ENCODE data around the gene XPC.
"Not testable (repeated sequence)": the region's sequence is repeated elsewhere in the genome, so short reads cannot be mapped to it uniquely, and the experiment has no call there.

The XPC gene

DNA sequence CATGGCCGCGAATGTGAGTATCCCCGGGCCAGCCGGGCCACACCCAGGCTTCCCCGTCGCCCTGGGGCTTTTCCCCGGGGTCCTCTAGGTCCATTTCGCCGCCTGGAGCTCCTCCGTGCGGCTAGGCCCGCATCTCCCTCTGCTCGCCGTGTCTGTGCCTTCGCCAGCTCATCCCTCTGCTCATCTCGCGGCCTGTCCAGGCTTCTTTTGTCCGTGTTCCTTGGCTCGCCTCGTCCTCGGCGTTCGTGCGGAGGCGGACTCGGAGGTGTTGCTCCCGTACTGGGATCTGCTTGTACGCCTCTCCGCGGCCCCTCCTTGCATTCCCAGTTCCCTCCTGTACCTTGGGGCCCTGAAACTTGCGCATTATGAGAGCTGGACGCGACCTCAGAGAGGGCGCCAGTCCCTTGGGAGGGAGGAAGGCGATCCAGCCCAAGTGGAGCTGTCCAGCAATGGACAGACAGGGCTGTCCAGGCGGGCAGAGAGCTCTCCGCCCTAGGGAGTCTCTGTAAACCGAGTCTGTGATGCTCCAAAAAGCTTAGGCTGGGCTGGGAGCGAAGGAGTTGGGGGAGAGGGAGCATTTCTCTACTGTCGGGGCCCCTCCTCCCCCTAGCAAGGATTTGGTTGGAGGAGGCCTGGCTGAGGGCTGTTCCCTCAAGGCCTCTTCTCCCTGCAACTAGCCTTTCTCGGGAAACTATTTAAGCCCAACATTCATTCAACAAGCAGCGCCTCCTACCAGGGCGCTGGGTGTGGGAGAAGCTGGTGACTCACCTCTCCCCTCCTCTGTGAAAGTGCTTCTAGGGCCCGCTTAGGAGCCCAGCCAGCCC, 53.0 kb downstream of the XPC start:
- peaks cover 27% of the 10 kb centered on the region for H3K4me1 ChIP-seq (ENCODE audit: control insufficient read depth, insufficient read depth, low read length)

DNA sequence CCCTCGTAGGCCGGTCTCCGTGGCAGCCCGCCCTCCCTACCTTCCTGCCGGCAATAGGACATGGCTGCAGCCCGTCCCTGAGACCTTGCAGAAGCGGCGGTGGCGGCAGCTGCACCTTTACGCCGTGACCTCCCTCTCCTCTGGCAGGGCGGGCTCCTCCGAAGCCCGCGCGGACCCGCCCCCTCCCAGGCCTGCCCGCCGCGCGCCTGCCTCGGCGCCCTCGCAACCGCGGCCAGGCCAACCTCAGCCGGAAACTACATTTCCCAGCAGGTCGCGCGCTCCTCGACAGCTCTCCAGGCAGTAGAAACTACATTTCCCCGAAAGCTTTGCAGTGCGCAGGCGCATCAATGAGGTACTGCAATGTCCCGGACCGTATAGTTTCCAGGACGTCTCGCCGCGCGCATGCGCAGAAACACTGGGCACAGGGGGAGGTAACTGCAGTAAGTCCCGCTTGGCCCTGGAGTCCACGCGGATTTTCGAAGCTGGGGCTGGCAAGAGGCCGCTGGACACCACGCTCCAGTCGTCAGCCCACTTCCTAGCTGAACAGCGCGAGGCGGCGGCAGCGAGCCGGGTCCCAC, 53.7 kb downstream of the XPC start, which contains the start of the genes CHCHD4 and TMEM43:
CHCHD4 (minus strand) TSS at position 256 of the 578 bp plus-strand sequence; CDS start at position 62, 194 bp downstream.
TMEM43 (plus strand) TSS at position 438 of the 578 bp plus-strand sequence. CDS start 142 bp downstream, outside the sequence.
- peaks cover 5% of the 10 kb centered on the region for H3K36me3 ChIP-seq (ENCODE audit: control insufficient read depth, insufficient read depth, low read length)
- H3K4me1 ChIP-seq (ENCODE audit: control insufficient read depth, insufficient read depth, low read length), result peaks cover 27% of the 10 kb centered on the region
- H3K4me3 ChIP-seq (ENCODE audit: low read length), result peak within 1 kb of the TSS; percentile 95
- H3K9me3 ChIP-seq (ENCODE audit: control insufficient read depth, low read length), result no peaks in the 10 kb centered on the region
- H3K27me3 ChIP-seq (ENCODE audit: control insufficient read depth, insufficient read depth, low read length), result no peaks in the 10 kb centered on the region
- peak within 1 kb of the TSS; percentile 89 for H3K9ac ChIP-seq (ENCODE audit: low read length)

More for the DNA sequence above, 53.0 kb downstream of the XPC start:
- Histone ChIP-seq H3K27me3 (ENCODE audit: control insufficient read depth, insufficient read depth, low read length) (no peaks in the 10 kb centered on the region), H3K9ac (ENCODE audit: low read length) (peak overlapping the region; percentile 89), H3K36me3 (ENCODE audit: control insufficient read depth, insufficient read depth, low read length) (peaks cover 5% of the 10 kb centered on the region), H3K4me3 (ENCODE audit: low read length) (peak overlapping the region; percentile 95), H3K9me3 (ENCODE audit: control insufficient read depth, low read length) (no peaks in the 10 kb centered on the region)

DNA sequence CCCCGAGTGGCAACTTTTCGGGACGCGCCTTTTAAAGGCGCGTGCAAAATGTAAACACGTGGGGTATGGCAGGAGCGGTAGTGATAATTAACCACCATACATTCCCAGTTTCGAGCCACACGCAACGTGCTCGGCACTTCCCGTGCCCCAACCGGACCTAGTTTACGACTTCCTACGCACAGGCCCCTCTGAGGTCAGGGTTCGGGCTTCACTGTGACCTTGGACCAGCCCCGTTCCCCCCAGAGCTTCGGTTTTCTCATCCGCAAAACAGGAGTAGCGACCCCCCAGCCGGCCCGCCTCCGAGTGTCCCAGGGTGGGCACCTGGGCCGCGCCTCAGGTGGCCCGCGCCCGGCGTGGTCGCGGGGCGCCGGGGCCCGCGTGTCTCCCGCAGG, 54.2 kb downstream of the XPC start:
- no peaks in the 10 kb centered on the region for H3K9me3 ChIP-seq (ENCODE audit: control insufficient read depth, low read length)
- H3K27me3 ChIP-seq (ENCODE audit: control insufficient read depth, insufficient read depth, low read length), result no peaks in the 10 kb centered on the region
- peaks cover 27% of the 10 kb centered on the region for H3K4me1 ChIP-seq (ENCODE audit: control insufficient read depth, insufficient read depth, low read length)
- peaks cover 5% of the 10 kb centered on the region for H3K36me3 ChIP-seq (ENCODE audit: control insufficient read depth, insufficient read depth, low read length)
- peak overlapping the region; percentile 89 for H3K9ac ChIP-seq (ENCODE audit: low read length)
- H3K4me3 ChIP-seq (ENCODE audit: low read length), result peak overlapping the region; percentile 95

DNA sequence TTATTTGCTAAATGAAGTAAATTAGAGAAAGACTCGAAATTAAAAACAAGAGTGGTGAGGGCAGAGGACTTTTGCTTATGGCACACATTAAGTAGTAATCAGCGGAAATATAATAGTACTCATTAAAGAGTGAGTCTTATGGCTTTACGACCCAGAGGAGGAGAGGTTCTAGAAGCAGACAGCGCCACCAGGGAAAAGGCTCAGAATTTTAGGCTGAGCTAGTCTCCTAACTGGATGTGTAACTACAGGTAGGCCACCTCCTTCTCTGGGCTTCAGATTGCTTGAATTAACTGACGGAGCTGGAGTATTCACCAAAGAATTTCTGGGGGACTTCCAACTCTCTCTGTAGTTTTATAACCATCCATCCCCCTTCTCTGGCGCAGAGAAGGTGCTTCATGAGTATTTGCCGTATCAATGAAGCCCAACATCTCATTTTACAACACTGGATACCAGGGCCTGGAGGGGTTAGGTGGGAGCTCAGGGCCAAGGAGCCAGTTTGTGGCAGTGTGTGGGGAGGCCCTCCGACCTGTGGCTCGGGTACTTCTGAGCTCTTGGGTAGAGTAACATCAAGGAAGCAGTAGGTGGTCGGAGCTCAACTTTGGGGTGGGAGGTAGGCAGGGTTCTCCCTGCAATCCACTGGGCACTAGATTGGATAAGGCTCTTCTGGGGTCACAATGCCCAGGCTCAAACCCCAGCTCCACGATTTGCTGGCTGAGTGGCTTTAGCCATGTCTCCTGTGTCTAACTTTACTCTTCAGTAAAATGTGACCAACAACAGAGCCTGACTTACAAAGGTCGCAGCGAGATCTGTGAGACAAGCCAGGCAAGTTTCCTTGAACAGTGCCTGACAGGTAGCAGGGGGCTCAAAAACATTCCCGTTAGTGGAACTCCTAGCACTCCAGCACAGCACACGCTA, 54.8 kb downstream of the XPC start:
- Histone ChIP-seq H3K9ac (ENCODE audit: low read length) (peak overlapping the region; percentile 89), H3K27me3 (ENCODE audit: control insufficient read depth, insufficient read depth, low read length) (no peaks in the 10 kb centered on the region), H3K4me3 (ENCODE audit: low read length) (peak overlapping the region; percentile 95), H3K9me3 (ENCODE audit: control insufficient read depth, low read length) (no peaks in the 10 kb centered on the region), H3K4me1 (ENCODE audit: control insufficient read depth, insufficient read depth, low read length) (peaks cover 27% of the 10 kb centered on the region), H3K36me3 (ENCODE audit: control insufficient read depth, insufficient read depth, low read length) (peaks cover 5% of the 10 kb centered on the region)

DNA sequence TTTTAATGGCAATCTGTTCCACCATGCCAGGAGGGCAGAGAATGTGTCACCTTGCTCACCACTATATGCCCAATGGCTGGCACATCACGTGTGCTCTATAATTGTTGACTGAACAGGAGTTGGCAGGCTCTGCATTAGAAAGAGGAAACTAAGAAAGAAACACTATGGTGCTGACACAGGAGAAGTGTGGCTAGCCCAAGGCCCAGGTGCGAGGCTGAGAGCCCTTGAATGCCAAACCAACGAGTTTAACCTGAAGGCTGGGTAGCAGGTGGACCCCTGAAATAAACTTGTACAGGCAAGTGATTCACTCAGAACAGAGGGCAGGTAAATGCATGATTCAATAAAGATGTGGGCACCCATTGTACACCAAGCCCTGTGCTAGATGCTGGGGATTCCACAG, 56.1 kb downstream of the XPC start:
- Histone ChIP-seq H3K27me3 (ENCODE audit: control insufficient read depth, insufficient read depth, low read length) (no peaks in the 10 kb centered on the region), H3K4me3 (ENCODE audit: low read length) (no peak overlapping the region), H3K36me3 (ENCODE audit: control insufficient read depth, insufficient read depth, low read length) (peaks cover under 1% of the 10 kb centered on the region), H3K9ac (ENCODE audit: low read length) (no peak overlapping the region), H3K9me3 (ENCODE audit: control insufficient read depth, low read length) (no peaks in the 10 kb centered on the region), H3K4me1 (ENCODE audit: control insufficient read depth, insufficient read depth, low read length) (peaks cover 26% of the 10 kb centered on the region)

DNA sequence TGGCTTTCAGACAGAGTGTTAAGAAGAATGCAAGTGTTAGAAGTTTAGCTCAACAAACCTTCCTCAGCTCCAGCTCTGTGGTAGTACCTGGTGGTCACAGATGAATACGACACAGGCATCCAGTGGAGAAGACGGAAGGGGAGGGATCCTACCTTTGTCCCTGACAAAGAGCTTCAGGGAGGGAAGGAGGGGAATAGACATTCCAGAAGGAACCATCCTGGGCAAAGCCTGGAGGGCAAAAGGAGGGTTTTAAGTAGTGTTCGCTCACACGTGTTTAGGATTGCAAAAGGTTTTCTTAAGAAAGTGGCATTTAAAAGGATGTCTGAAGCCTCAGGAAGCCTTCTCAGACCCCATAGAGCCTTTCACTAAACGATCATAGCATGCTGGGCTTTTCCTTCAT, 56.5 kb downstream of the XPC start:
- Histone ChIP-seq H3K36me3 (ENCODE audit: control insufficient read depth, insufficient read depth, low read length) (no peaks in the 10 kb centered on the region), H3K27me3 (ENCODE audit: control insufficient read depth, insufficient read depth, low read length) (no peaks in the 10 kb centered on the region), H3K4me1 (ENCODE audit: control insufficient read depth, insufficient read depth, low read length) (peaks cover 22% of the 10 kb centered on the region), H3K4me3 (ENCODE audit: low read length) (no peak overlapping the region), H3K9me3 (ENCODE audit: control insufficient read depth, low read length) (no peaks in the 10 kb centered on the region), H3K9ac (ENCODE audit: low read length) (no peak overlapping the region)

DNA sequence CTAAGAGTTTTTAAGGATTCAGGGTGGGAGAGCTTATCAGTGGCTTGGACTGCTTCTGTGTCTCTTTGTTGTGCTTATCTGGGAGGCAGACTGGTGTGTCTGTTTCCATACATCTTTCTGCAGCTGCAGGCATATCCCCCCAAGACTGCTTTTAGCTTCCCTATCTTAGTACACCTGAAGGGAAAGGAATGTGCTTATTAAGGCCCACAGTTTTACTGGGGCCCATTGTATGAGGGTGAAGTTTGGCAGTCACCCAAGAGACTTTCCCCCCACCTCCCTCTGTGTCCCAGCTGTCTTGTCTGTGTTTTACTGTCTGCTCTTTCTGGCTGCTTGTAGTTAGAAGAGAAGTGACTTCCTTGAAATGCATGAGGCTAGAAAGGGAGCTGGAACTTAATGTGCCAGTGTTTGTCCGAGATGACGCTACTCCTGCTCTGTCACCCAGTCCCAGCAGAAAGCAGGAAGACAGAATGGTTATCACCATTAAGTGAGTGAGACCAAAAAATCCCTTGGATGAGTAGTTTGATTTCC, 57.4 kb downstream of the XPC start:
- H3K4me3 ChIP-seq (ENCODE audit: low read length); H3K9me3 ChIP-seq (ENCODE audit: control insufficient read depth, low read length); H3K27me3 ChIP-seq (ENCODE audit: control insufficient read depth, insufficient read depth, low read length); H3K36me3 ChIP-seq (ENCODE audit: control insufficient read depth, insufficient read depth, low read length); H3K9ac ChIP-seq (ENCODE audit: low read length): not testable (repeated sequence)
- peaks cover 13% of the 10 kb centered on the region for H3K4me1 ChIP-seq (ENCODE audit: control insufficient read depth, insufficient read depth, low read length)

- no peaks in the 10 kb centered on the region for H3K9me3 ChIP-seq (ENCODE audit: control insufficient read depth, low read length)
- H3K4me3 ChIP-seq (ENCODE audit: low read length), result no peak overlapping the region
- no peaks in the 10 kb centered on the region for H3K36me3 ChIP-seq (ENCODE audit: control insufficient read depth, insufficient read depth, low read length)
- H3K27me3 ChIP-seq (ENCODE audit: control insufficient read depth, insufficient read depth, low read length), result no peaks in the 10 kb centered on the region
- peaks cover 10% of the 10 kb centered on the region for H3K4me1 ChIP-seq (ENCODE audit: control insufficient read depth, insufficient read depth, low read length)
- no peak overlapping the region for H3K9ac ChIP-seq (ENCODE audit: low read length)
These were observed 58.1 kb downstream of the XPC start for GRCh38 chr3:14120111-14120920.

- Histone ChIP-seq H3K4me3 (ENCODE audit: low read length) (no peak overlapping the region), H3K27me3 (ENCODE audit: control insufficient read depth, insufficient read depth, low read length) (no peaks in the 10 kb centered on the region), H3K9me3 (ENCODE audit: control insufficient read depth, low read length) (no peaks in the 10 kb centered on the region), H3K9ac (ENCODE audit: low read length) (no peak overlapping the region), H3K4me1 (ENCODE audit: control insufficient read depth, insufficient read depth, low read length) (peaks cover 10% of the 10 kb centered on the region), H3K36me3 (ENCODE audit: control insufficient read depth, insufficient read depth, low read length) (no peaks in the 10 kb centered on the region)
These were observed 58.8 kb downstream of the XPC start for GRCh38 chr3:14119651-14120050.

DNA sequence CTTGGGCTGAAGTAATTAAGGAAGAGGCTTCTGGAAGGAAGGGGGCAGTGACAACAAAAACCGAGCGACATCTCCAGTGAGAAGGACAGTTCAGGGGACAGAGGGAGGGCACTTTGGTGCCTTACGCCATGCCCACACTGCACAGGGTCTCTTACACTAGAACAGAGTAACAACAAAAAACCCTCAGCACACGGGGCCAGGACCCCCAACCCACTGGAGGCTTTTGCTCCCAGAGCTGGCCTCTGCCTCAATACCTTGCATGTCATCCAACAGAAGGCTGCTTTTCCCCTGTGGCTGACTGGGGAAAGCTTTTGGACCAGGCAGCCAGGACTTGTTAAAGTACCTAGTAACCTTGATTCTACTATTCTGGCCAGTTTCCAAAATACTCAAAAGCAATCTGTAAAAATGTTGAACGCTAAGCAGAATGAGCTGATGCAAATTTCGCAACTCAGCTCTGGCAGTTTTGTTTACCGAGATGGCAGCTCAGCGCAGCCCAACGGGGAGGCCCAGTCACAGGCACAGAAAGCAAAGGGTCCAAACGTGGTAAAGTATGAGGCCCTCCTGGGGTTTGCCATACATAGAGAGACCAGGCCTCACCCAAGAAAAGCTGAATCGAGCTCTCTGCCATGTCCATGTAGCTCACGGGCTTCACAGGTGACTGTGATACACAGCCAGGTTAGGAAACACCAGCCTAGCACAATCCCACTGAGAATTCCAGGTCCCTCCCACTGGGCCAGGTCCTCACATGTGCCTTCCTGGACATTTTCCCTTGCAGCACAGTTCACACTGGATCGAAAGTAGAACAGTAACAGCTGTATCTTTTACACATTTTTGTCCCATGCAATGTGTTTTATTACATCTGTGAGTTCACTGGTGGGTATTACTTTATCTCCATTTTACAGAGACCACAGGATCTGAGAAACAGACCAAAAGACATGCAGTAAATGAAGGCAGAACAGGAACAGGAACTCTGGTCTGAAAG, 59.7 kb downstream of the XPC start:
- H3K4me1 ChIP-seq (ENCODE audit: control insufficient read depth, insufficient read depth, low read length), result peaks cover 6% of the 10 kb centered on the region
- H3K4me3 ChIP-seq (ENCODE audit: low read length), result no peak overlapping the region
- no peak overlapping the region for H3K9ac ChIP-seq (ENCODE audit: low read length)
- H3K27me3 ChIP-seq (ENCODE audit: control insufficient read depth, insufficient read depth, low read length), result no peaks in the 10 kb centered on the region
- no peaks in the 10 kb centered on the region for H3K36me3 ChIP-seq (ENCODE audit: control insufficient read depth, insufficient read depth, low read length)
- H3K9me3 ChIP-seq (ENCODE audit: control insufficient read depth, low read length), result no peaks in the 10 kb centered on the region
